H54 (cell line): Measurements from ENCODE around the gene VAMP2.

Experiments
- DNase-seq: peaks from one replicate; pipeline ENCODE4 v3.0.0; 2011; ENCODE audit warnings: low spot score, mixed read lengths; ENCODE audit not compliant: insufficient read length
- FAIRE-seq: peaks from 3 replicates; lab custom pipeline; 2011; peaks lifted over from hg19 to GRCh38; lab: Jason Lieb, UNC
- POLR2A ChIP-seq: IDR thresholded peaks from 2 replicates; pipeline ENCODE4 v1.6.1; 2011; ENCODE audit warnings: low read depth, mild to moderate bottlenecking, low read length

The VAMP2 gene

DNA sequence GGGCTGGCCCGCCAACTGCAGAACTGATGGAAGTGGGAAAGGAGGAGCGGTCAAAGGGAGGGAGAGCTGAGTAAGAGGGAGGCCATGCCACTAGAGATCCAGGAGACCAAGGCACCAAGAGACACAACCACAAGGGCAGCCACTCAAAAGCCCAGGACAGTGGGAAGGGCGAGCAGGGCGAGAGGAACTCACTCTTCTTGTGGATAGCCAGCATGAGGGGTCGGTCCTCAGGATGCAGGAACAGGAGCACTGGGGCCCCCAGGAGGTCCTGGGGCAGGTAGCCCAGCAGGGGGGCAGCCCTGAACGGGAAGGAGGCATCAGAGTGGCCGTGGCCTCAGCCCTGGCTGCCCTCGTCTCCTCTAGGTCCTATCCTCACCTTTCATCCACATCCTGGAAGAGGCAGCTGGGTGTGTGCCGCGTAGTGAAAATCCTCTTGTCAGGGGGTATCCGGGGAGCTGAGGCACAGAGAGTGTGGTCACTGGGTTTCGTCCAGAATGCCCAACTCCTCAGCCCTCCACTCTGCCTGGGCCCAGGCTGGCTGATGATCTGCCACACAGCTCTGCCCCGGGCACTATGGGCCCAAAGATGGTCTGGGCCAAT lies 14.8 kb downstream of the VAMP2 start:
- FAIRE-seq (no peak), DNase-seq (no peak)
- TF ChIP-seq POLR2A, result no peak

DNA sequence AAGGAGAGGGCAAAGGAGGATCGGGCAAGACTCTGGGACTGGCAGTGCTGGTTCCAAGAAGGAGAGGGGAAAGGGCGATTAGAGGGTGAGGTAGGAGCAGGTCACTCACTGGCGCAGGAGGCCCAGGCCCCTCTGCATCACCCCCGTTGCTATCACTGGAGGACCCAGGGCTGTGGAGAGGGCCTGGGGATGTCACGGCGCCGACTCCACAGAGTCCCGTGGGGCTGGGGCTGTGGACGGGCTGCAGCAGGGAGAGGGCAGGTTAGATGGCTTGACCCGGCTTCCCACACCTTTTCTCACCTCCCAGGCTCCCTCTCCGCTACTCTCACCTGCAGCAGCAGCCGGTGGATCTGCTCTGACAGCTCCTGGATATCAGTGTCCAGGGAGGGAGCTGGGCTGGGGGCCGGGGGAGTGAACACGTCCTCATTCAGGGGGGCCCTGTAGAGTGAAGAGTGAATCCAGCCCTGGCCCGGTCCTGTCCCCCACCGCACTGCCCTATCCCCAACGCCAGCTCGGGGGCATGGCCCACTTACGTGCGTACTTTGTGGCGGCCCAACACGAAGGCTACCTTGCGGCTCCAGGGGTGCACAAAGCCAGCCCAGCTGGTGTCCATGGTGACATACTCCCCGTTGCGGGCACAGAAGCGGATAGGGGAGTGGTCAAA lies 15.5 kb downstream of the VAMP2 start:
- FAIRE-seq (no peak), DNase-seq (no peak)
- no peak for TF ChIP-seq POLR2A

DNA sequence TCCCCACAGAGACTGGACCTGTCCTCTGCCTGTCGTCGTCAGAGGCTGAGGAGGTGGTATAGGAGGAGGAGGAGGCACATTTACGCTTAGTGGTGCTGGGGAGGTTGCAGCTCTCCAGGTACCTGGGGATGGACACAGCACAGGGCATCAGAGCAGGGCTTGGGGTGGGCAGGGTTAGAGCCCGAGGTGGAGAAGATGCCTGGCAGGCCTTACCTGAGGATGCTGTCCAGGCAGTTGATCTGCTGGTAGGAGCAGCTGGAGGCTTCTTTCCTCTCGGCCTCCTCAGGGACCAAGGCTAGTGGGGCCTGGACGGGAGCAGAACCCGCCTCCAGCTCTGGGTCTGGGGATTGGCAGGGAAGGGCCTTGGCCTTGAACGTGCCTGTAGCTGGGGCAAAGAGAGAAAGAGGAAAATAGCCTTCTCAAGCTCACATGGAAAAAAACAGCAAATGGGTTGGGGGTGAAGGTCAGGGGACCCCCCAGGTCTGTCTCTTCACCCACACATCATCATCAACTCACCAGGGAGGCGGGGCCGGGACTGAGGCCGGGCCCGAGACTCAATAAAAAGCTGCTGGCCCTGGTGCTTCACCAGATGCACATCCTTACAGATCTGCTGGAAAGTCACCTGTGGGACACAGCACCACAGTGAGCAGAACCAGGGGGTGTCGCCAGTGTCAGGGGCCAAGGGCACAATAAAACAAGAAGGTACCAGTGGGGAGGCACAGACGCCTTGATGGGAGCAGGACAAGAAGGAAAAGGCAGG lies 16.2 kb downstream of the VAMP2 start:
- no peak for DNase-seq
- no peak for TF ChIP-seq POLR2A
- FAIRE-seq, result no peak

DNA sequence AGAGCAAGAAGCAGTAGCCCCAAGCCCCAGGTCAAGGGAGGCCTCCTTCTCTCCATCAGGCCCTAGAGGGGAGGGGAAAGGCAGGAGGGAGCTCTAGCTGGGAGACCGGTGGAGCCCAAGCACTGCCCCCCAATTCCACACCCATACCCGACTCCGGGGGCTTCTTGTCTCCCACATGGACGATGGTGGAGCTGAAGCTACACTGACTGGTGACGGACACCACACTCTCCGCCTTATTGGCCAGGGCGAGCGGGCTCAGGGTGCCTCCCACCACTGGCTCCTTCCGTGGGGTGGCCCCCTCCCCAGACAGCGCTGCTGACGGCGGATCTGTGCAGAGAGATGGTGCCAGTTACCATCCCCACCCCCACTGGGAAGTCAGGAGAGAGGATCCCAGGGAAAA lies 16.9 kb downstream of the VAMP2 start:
- FAIRE-seq, result no peak

DNA sequence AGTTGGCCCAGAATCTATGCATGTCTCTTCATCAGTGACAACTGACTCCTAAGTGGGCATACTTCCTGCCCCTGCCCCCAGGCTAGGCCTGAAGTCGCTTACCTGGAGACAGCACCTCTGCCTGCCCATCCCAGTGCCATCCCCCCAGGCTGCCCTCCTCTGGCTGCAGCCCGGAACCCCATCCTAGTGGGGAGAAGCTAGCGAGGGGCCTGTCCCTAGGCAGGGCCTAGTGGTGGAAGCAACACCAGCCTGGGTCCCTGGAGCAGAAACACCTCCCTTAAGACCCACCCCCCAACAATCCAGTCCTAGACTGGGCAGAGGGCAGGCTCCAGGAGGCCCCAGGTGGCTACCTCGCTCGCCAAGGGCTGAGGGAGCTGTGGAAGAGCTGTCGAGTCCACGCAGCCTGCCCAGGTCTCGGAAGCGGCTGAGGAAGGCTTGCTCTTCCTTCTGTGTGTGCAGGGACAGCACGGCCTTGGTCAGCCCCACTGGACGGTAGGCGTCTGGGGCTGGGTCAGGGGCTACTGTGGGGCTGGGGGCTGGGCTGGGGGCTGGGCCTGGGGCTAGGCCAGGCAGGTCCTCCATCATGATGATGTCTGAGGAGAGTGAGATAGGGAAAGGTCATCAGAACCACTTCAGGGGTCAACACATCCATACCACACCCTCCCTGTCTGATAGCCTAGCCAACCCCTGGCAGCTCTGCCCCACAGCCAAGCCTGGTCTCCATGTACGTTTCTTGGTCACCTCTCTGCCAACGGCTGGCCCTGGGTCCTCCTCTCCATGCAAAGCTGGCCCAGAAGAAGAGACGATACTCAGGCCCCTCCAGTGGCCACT lies 18.1 kb downstream of the VAMP2 start:
- FAIRE-seq (no peak), DNase-seq (no peak)
- no peak for TF ChIP-seq POLR2A

More for the DNA sequence above, 16.9 kb downstream of the VAMP2 start:
- no peak for TF ChIP-seq POLR2A
- no peak for DNase-seq

DNA sequence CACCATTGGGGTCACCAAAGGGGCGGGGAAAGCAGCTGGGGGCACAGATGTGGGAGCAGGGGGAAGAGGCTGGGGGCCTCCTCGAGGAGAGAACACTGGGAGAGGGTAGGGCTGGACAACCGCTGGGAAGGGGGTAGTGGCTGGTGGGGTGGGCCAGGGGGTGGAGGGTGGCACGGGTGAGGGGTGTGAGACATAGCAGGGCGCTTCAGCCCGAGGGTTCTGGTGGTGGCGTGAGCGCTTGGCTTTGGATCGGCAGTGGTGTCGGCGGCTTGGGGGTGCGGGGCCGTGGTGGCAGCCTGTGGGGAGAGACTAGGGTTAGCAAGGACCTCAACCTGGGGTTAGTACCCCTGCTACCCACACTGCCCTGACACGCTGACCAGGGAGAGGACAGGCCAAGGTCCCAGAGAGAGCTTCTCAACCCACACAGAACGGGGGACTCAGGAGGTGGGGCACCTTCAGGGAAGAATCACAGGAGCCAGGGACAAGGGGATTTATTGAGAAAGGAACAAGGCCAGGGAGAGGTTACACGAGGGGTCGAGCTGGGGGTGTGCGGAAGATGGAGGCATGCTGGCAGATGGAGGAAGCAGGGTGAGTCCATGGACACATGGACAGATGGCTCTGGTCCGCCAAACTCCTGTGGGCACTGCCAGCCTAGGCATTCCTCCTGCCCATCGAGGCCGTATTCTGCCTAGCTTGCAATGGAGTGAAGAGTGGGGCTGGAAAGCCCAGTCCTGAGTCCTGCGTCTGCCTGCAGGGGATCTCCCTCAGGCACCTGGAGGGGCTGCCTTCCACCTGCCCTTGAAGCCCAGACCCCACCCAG lies 19.0 kb downstream of the VAMP2 start:
- no peak for FAIRE-seq
- TF ChIP-seq POLR2A, result no peak
- no peak for DNase-seq

DNA sequence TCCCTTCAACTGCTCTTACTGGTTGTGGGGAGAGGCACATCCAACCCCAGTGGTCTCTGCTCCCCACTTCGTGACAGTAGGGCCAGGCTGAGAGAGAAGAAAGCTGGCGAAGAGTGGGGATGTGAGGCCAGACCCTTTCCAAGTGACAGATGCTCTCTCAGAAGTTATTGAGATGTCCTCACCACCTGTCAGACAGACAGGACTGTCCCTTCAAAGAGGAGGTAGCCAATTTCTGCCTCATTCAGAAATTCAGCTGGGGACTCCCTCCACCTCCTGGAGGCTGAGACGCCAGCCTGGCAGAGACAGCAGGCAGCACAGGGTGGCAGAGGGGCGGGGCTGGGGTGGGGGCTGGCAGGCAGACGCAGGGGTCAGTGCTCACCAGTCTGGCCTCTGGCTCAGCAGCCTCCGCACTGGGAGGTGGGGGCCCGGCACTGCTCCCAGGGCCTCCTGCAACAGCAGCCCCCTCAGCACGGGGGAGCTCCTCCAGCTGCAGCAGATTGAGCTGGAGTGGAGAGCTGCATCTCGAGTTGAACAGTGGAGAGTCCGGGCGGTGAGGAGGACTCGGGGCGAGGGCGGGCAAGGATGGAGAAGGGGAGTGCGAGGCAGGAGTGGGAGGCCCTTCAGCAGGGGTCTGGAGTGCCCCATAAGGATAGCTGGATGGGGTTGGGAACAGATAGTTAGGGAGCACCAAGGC lies 19.7 kb downstream of the VAMP2 start:
- no peak for TF ChIP-seq POLR2A
- DNase-seq (no peak), FAIRE-seq (no peak)

DNA sequence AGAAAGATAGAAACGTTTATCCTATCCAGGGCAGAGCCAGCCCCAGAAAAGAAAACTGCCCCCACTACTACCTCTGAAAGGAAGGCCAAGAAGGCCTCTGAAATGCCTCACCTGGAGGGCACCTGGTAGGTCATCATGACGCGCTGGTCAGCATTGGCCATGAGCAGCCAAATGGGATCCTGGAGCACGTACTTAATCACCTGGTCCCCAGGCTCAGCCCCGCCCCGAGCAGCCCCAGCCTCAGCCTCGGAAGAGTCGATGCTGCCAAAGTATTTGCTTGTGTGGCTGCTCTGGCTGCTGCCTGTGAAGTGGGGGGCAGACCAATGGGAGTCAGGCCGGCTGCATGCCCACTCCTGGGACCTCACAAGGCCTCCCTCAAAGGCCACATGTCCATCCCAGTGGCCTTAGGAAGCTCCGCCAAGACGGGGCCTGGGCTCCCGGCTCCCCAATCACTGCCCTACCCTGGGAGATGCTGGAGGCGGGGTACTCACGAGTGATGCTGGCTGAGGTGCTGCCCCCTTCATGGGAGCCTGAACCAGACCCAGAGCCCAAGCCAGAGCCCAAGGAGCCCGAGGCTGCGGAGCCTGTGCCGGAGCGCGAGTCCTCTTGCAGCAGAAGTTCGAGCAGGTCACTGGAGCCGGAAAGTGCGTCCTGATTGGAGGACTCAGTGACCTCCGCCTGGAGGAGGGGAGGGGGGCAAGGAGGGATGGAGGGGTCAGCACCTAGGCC lies 20.4 kb downstream of the VAMP2 start:
- no peak for DNase-seq
- no peak for FAIRE-seq
- no peak for TF ChIP-seq POLR2A

DNA sequence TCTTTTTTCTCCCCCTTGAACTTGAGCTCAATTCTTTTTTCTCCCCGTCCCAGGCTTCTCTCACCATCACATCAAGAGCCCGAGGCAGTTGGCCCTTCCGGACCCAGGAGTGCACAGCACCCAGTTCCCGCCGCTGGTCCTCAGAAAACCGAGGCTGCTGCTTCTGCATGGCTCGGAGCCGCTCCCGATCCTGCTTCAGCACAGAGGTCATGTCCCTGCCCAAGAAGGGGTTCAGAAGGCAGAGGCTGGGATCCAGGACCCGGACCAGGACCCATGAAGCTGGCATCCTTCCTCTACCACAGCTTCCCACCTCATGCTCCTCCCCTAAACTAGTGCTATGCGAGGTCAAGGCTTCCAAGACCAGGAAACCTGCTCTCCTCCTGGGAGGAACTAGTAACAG lies 21.0 kb downstream of the VAMP2 start:
- TF ChIP-seq POLR2A, result no peak
- no peak for DNase-seq
- no peak for FAIRE-seq

DNA sequence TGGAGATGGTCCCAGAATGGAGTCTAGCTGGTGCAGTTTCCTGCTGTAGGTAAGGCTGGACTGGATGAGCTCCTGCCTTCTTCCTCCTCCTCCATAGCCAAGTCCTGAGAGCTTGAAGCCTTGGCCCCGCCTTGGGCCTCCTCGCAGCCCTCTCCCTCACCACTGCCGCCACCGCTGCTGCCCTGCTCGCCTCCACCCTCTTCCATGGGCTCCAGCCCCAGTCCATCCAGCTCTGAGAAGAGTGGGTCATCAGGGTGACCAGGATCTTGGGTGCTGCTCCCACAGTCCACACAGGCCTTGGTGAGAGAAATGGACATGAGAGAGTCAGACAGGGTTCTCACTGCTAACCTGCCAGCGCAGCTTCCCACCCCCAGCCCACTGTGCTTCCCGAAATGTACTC lies 21.7 kb downstream of the VAMP2 start:
- FAIRE-seq (no peak), DNase-seq (no peak)
- no peak for TF ChIP-seq POLR2A

DNA sequence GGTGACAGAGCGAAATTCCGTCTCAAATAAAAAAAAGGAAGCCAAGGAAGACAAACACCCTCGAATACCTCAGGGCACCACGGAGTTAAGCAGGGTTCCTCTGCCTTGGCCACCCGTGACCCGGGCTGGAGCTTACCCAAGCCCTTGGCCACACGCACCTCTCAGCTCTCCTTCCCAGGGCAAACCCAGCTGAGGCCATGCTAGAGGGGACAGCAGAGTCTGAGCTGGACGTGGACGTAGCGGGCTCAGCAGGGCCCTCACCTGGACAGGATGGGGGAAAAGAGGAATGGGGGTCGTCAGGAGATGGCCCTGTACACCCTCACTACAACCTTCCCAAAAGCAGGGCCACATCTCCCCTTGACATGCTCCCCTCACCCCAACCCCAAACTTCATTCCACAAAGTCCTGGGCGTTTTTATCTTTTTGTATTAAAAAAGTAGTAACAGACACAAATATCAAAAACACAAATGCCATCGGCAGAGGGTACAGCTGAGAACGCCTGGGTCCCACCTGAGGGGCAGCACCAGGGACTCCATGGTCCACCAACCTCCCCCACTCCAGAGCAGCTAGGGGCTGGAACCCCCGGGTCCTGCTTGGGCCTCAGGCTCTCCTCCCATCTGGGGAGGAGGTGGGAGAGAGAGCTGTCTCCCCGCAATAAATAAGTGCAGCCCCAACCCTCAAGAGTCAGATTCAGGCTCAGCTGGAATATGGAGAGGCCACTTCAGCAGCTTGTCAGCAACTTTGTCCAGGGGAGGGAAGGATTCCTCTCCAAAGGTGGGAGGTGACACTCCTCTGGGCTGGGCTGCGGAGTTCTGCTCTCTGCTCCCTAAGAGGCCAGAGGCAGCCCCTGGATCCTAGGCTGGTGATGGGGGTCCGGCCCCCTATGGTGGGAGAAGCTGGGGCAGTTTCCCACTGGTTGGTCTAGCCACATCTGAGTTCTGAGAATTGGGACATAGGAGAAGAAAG lies 22.4 kb downstream of the VAMP2 start:
- DNase-seq, result no peak
- TF ChIP-seq POLR2A, result no peak
- FAIRE-seq, result no peak
